HepG2 (cell line): ENCODE measurements around the gene TLCD1. TPM values are rescaled to one million over a fixed set of nuclear protein-coding genes. Genes with fewer than 3 reads are reported as not detected.

Source experiments
- CREB1 ChIP-seq, 2 experiments: fragments of 450-650 bp in 1 of 2; IDR thresholded peaks; 2 replicates each; pipeline ENCODE4 v1.6.1; 2016 to 2017; ENCODE audit warnings: control low read depth in 1 of 2, mild to moderate bottlenecking in 1 of 2, missing compliant biosample characterization in 1 of 2, missing genetic modification characterization in 1 of 2
- E2F5 ChIP-seq: sonication (generic); formaldehyde crosslinking; conservative IDR thresholded peaks from 2 replicates; pipeline ENCODE4 v1.4.0; 2020; ENCODE audit warnings: missing genetic modification reagents
- EEA1 ChIP-seq: sonication (generic); formaldehyde crosslinking; IDR thresholded peaks from 2 replicates; pipeline ENCODE4 v1.5.1; 2020; ENCODE audit warnings: mild to moderate bottlenecking, missing genetic modification reagents, borderline replicate concordance
- FOXA1 ChIP-seq, 2 experiments: fragments of 450-650 bp in 1 of 2; sonication (generic) in 1 of 2; formaldehyde crosslinking in 1 of 2; IDR thresholded peaks; 2 replicates each; pipeline versions ENCODE4 v1.4.0 to v1.6.1; 2016 to 2020; ENCODE audit warnings: missing genetic modification reagents in 1 of 2
- KDM5B ChIP-seq: sonication (generic); formaldehyde crosslinking; IDR thresholded peaks from 2 replicates; pipeline ENCODE4 v1.4.0; 2020; ENCODE audit warnings: missing genetic modification reagents, mild to moderate bottlenecking, borderline replicate concordance
- MED1 ChIP-seq: sonication (generic); formaldehyde crosslinking; IDR thresholded peaks from 2 replicates; pipeline ENCODE4 v1.4.0; 2020; ENCODE audit warnings: missing genetic modification reagents
- MEF2D ChIP-seq: sonication (generic); formaldehyde crosslinking; IDR thresholded peaks from 2 replicates; pipeline ENCODE4 v1.5.1; 2020; ENCODE audit warnings: mild to moderate bottlenecking, missing genetic modification reagents
- PLSCR1 ChIP-seq: sonication (generic); formaldehyde crosslinking; IDR thresholded peaks from 2 replicates; pipeline ENCODE4 v1.5.0; 2020; ENCODE audit warnings: missing genetic modification reagents, mild to moderate bottlenecking, borderline replicate concordance
- RBM39 ChIP-seq: fragments of 200-400 bp; formaldehyde crosslinking; IDR thresholded peaks from one replicate; pipeline ENCODE4 v1.6.1; 2018; ENCODE audit warnings: antibody characterized with exemption, mild to moderate bottlenecking, low read depth, low read length; ENCODE audit not compliant: poor library complexity, severe bottlenecking
- SMAD3 ChIP-seq: sonication (generic); formaldehyde crosslinking; IDR thresholded peaks from 2 replicates; pipeline ENCODE4 v1.4.0; 2020; ENCODE audit warnings: missing genetic modification reagents
- YEATS2 ChIP-seq: sonication (generic); formaldehyde crosslinking; IDR thresholded peaks from 2 replicates; pipeline ENCODE4 v1.4.0; 2020; ENCODE audit warnings: missing genetic modification reagents, borderline replicate concordance
- YEATS4 ChIP-seq: sonication (generic); formaldehyde crosslinking; IDR thresholded peaks from 2 replicates; pipeline ENCODE4 v1.4.0; 2020; ENCODE audit warnings: missing genetic modification reagents, borderline replicate concordance
- ZEB1 ChIP-seq: IDR thresholded peaks from 2 replicates; pipeline ENCODE4 v1.6.1; 2012; ENCODE audit warnings: mild to moderate bottlenecking, low read depth, inconsistent platforms; ENCODE audit not compliant: insufficient replicate concordance
- ZMAT3 ChIP-seq: sonication (generic); formaldehyde crosslinking; conservative IDR thresholded peaks from 2 replicates; pipeline ENCODE4 v1.7.0; 2021; ENCODE audit warnings: missing genetic modification reagents
- ZNF570 ChIP-seq: sonication (generic); formaldehyde crosslinking; IDR thresholded peaks from 2 replicates; pipeline ENCODE4 v1.4.0; 2020; ENCODE audit warnings: mild to moderate bottlenecking, missing genetic modification reagents, borderline replicate concordance
- ZNF598 ChIP-seq: sonication (generic); formaldehyde crosslinking; IDR thresholded peaks from 2 replicates; pipeline ENCODE4 v1.5.1; 2020; ENCODE audit warnings: mild to moderate bottlenecking, missing genetic modification reagents, borderline replicate concordance
- ZNF670 ChIP-seq: sonication (generic); formaldehyde crosslinking; IDR thresholded peaks from 2 replicates; pipeline ENCODE4 v1.8.0; 2022; ENCODE audit warnings: mild to moderate bottlenecking, missing genetic modification reagents, borderline replicate concordance
- ZNF746 ChIP-seq: sonication (generic); formaldehyde crosslinking; IDR thresholded peaks from 2 replicates; pipeline ENCODE4 v1.8.0; 2022; ENCODE audit warnings: mild to moderate bottlenecking, missing genetic modification reagents
- ZNF766 ChIP-seq: sonication (generic); formaldehyde crosslinking; IDR thresholded peaks from 2 replicates; pipeline ENCODE4 v1.5.0; 2020; ENCODE audit warnings: missing genetic modification reagents, borderline replicate concordance
- ZNF772 ChIP-seq: sonication (generic); formaldehyde crosslinking; IDR thresholded peaks from 2 replicates; pipeline ENCODE4 v1.5.0; 2020; ENCODE audit warnings: mild to moderate bottlenecking, missing genetic modification reagents
- ZSCAN21 ChIP-seq: sonication (generic); formaldehyde crosslinking; IDR thresholded peaks from 2 replicates; pipeline ENCODE4 v1.8.0; 2022; ENCODE audit warnings: mild to moderate bottlenecking, missing genetic modification reagents, moderate library complexity, borderline replicate concordance
- polyA plus RNA-seq, 8 experiments: library from polyadenylated mRNA; depleted of rRNA in 3 of 8; stranded (reverse) in 7 of 8; unstranded in 1 of 8; fragments of >200 nt; fragmentation: Illumina TruSeq in 4 of 8; extraction: Trizol in 4 of 8; gene quantifications; 2 replicates each; pipeline versions ENCODE4 v1.2.1 to v1.2.3, GENCODE V29; 2011 to 2016; ENCODE audit warnings: low read depth in 4 of 8, missing spikeins in 1 of 8, mixed read lengths in 1 of 8; ENCODE audit not compliant: insufficient read depth in 1 of 8
- total RNA-seq, 5 experiments: library from RNA; depleted of rRNA; stranded (reverse); fragments of >200 nt; fragmentation: Illumina TruSeq; extraction: Trizol; gene quantifications; 2 replicates each; pipeline ENCODE4 v1.2.3, GENCODE V29; 2016; ENCODE audit warnings: low read depth in 1 of 5
- TF ChIP-seq, protein P1 (sequence below): sonication (generic); formaldehyde crosslinking; IDR thresholded peaks from 2 replicates; pipeline ENCODE4 v1.8.1; 2022; ENCODE audit warnings: low read depth, mild to moderate bottlenecking, missing genetic modification reagents

Gene TLCD1
- total and polyA plus RNA-seq, 2 of the 13 experiments (the other 11 are each of a cell fraction or from before 2014, with no cell fraction given) = 14.9 to 19.6 TPM

DNA sequence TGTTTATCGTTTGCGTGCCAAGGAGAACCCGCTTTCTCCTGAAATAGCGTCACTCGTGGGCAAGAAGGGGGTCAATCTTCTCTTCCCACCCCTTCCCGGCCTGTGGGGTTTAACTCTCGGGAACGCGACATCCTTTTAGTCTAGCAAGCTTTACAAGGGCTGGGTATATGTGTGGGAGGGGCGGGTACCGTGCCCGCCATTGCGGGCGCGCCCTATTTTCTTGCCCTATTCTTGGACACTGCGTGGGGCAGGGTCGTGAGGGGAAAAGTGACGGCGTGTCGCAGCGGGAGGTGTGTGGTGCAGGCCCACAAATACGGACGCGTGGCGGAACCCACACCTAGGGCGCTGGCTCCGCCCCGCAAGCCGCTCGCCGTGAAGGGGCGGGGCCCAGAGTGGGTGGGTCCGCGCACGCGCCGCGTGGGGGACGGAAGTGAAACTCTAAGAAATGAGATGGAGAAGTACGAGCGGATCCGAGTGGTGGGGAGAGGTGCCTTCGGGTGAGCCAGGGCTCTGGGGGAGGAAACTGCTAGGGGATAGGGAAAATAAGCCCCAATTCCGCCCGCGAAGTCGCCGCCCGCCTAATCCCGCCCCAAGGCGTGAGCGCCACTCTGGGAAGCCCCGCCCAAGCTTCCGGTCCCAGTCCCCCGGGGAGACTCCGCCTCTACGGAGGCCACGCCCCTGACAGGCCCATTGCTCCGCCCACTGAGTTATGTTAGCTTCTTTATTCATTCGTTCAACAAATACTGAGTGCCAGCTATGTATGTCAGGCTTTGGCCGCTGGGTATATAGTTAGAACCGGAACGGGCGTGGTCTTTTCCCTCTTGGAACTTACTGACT, 2.5 kb upstream of the TLCD1 start, which contains the start of gene NEK8 (continued):
- TF ChIP-seq MEF2D (CRISPR knock-in tag) = peak; percentile 50; the same call in 1 of the 2 replicates
- TF ChIP-seq ZSCAN21 (CRISPR knock-in tag) = peak; percentile 37; the same call in 1 of the 2 replicates
- TF ChIP-seq CREB1 (IDR thresholded peaks at IDR 0.05) = no peak
- peak; percentile 49 for TF ChIP-seq CREB1 (CRISPR knock-in tag; IDR thresholded peaks at IDR 0.05)
- TF ChIP-seq E2F5 (CRISPR knock-in tag) = no peak
- TF ChIP-seq SMAD3 (CRISPR knock-in tag) = peak; percentile 42; the same call in 1 of the 2 replicates
- TF ChIP-seq YEATS2 (CRISPR knock-in tag) = no peak
- 0 out of 2 replicates have a peak, but pooled peaks have one; percentile 62 for TF ChIP-seq KDM5B (CRISPR knock-in tag)
- peak; percentile 78; the same call in 1 of the 2 replicates for TF ChIP-seq ZNF766
- no peak for TF ChIP-seq ZNF598 (CRISPR knock-in tag)
- TF ChIP-seq ZMAT3 (CRISPR knock-in tag) = peak; percentile 64; the same call in 1 of the 2 replicates
- TF ChIP-seq ZNF670 = 0 out of 2 replicates have a peak, but pooled peaks have one; percentile 25
- TF ChIP-seq PLSCR1 (CRISPR knock-in tag) = no peak
- peak; percentile 70 for TF ChIP-seq RBM39
- TF ChIP-seq MED1 (CRISPR knock-in tag) = peak; percentile 58; the same call in 1 of the 2 replicates
- no peak for TF ChIP-seq ZNF570 (CRISPR knock-in tag)
- TF ChIP-seq, protein P1, sequence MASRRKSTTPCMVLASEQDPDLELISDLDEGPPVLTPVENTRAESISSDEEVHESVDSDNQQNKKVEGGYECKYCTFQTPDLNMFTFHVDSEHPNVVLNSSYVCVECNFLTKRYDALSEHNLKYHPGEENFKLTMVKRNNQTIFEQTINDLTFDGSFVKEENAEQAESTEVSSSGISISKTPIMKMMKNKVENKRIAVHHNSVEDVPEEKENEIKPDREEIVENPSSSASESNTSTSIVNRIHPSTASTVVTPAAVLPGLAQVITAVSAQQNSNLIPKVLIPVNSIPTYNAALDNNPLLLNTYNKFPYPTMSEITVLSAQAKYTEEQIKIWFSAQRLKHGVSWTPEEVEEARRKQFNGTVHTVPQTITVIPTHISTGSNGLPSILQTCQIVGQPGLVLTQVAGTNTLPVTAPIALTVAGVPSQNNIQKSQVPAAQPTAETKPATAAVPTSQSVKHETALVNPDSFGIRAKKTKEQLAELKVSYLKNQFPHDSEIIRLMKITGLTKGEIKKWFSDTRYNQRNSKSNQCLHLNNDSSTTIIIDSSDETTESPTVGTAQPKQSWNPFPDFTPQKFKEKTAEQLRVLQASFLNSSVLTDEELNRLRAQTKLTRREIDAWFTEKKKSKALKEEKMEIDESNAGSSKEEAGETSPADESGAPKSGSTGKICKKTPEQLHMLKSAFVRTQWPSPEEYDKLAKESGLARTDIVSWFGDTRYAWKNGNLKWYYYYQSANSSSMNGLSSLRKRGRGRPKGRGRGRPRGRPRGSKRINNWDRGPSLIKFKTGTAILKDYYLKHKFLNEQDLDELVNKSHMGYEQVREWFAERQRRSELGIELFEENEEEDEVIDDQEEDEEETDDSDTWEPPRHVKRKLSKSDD (CRISPR knock-in tag) = no peak
- peak; percentile 70; the same call in 1 of the 2 replicates for TF ChIP-seq YEATS4 (CRISPR knock-in tag)
- TF ChIP-seq EEA1 (CRISPR knock-in tag) = 0 out of 2 replicates have a peak, but pooled peaks have one; percentile 71
- peak; percentile 9 for TF ChIP-seq ZEB1
- no peak for TF ChIP-seq ZNF746 (CRISPR knock-in tag)
- peak; percentile 91 for TF ChIP-seq ZNF772 (CRISPR knock-in tag)
- TF ChIP-seq FOXA1 (IDR thresholded peaks at IDR 0.05) = no peak
- TF ChIP-seq FOXA1 (CRISPR knock-in tag; IDR thresholded peaks at IDR 0.05) = peak; percentile 8; the same call in 1 of the 2 replicates
